Stimulated activated CD4-positive, alpha-beta T cell treated with anti-CD3 and anti-CD28 coated beads, Interleukin-2, amount 100 ng/mL, for 24 hours (primary cell): ENCODE results near the gene C19orf18.
A peak's percentile ranks its signal among the peaks of the same experiment; 100 is the strongest.
"Not testable (repeated sequence)": the region's sequence is repeated elsewhere in the genome, so short reads cannot be mapped to it uniquely, and the experiment has no call there.

Experiments used
- DNase-seq, 2 donors: peaks; one replicate each; pipeline ENCODE4 v3.0.0-alpha.2; 2020

The C19orf18 gene

GRCh38 chr19:57974434-57974833, at the start of gene C19orf18:
Gene C19orf18 (minus strand): TSS chr19:57974534. CDS start chr19:57974432, 102 bp downstream.
- no peak for DNase-seq

- DNase-seq = no peak
Measured at GRCh38 chr19:58022283-58022660, 47.9 kb upstream of the C19orf18 start.

GRCh38 chr19:58021541-58022282, 47.4 kb upstream of the C19orf18 start:
- peak; percentile 25 to 32 for DNase-seq

- no peak for DNase-seq
Measured at GRCh38 chr19:58020129-58020528, 45.8 kb upstream of the C19orf18 start.

- DNase-seq = no peak
Measured at GRCh38 chr19:58014141-58014540, 39.8 kb upstream of the C19orf18 start.

- no peak for DNase-seq
Measured at GRCh38 chr19:58010507-58010906, 36.2 kb upstream of the C19orf18 start.

GRCh38 chr19:58009666-58010301, 35.5 kb upstream of the C19orf18 start:
- peak; percentile 29 to 67 for DNase-seq

GRCh38 chr19:58009301-58009665, 34.9 kb upstream of the C19orf18 start:
- DNase-seq = no peak

- DNase-seq = not testable (repeated sequence)
Measured at GRCh38 chr19:58008877-58009276, 34.5 kb upstream of the C19orf18 start.

GRCh38 chr19:58007285-58007684, 33.0 kb upstream of the C19orf18 start:
- DNase-seq = no peak

GRCh38 chr19:58003174-58003828, 29.0 kb upstream of the C19orf18 start:
- DNase-seq = no peak

- DNase-seq = peak; percentile 83 to 84
Measured at GRCh38 chr19:58002384-58003173, 28.2 kb upstream of the C19orf18 start, which contains the start of gene ZNF606. Gene ZNF606 (minus strand): TSS chr19:58002820. CDS start chr19:58001319, 1,501 bp downstream.

- DNase-seq = peak in 1 of 2 donors; percentile 6
Measured at GRCh38 chr19:58001895-58002369, 27.6 kb upstream of the C19orf18 start.

- no peak for DNase-seq
Measured at GRCh38 chr19:58000677-58001076, 26.3 kb upstream of the C19orf18 start.

GRCh38 chr19:57992841-57993240, 18.5 kb upstream of the C19orf18 start:
- DNase-seq = no peak

GRCh38 chr19:57978586-57979289, 4.4 kb upstream of the C19orf18 start:
- no peak for DNase-seq

GRCh38 chr19:57964761-57965160, 9.6 kb downstream of the C19orf18 start:
- DNase-seq = no peak

- no peak for DNase-seq
Measured at GRCh38 chr19:57961785-57962184, 12.5 kb downstream of the C19orf18 start.

GRCh38 chr19:57954996-57955395, 19.3 kb downstream of the C19orf18 start:
- DNase-seq = no peak

GRCh38 chr19:57949702-57950101, 24.6 kb downstream of the C19orf18 start:
- no peak for DNase-seq

GRCh38 chr19:57949296-57949695, 25.0 kb downstream of the C19orf18 start:
- no peak for DNase-seq
